Embryonic facial prominence (tissue), 1 donor: ENCODE measurements around the gene GPR18.
"Not testable (repeated sequence)": the region's sequence is repeated elsewhere in the genome, so short reads cannot be mapped to it uniquely, and the experiment has no call there.

Source experiments
- DNase-seq: peaks from one replicate; pipeline ENCODE4 v3.0.0-alpha.2; 2016; ENCODE audit errors: extremely low spot score

The GPR18 gene

DNA sequence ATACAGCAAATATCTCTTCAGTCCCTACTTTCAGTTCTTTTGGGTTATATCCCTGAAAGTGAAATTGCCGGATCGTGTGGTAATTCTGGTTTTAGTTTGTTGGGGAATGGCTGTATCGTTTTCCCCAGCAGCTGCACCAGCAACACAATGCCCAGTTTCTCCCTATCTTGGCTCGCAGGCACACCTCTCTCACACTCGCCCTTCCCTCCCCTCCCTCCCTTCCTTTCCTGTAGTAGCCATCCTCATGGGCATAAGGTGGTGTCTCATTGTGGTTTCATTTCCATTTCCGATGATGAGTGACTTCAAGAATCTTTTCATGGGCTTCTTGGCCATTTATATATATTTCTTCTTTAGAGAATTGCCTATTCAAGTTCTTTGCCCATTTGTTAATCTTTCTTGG is 8.6 kb upstream of the GPR18 start:
- no peak for DNase-seq

GRCh38 chr13:99265821-99266426 is 7.7 kb upstream of the GPR18 start:
- peak; percentile 50 for DNase-seq

GRCh38 chr13:99265162-99265800 is 7.1 kb upstream of the GPR18 start:
- DNase-seq = no peak

DNA sequence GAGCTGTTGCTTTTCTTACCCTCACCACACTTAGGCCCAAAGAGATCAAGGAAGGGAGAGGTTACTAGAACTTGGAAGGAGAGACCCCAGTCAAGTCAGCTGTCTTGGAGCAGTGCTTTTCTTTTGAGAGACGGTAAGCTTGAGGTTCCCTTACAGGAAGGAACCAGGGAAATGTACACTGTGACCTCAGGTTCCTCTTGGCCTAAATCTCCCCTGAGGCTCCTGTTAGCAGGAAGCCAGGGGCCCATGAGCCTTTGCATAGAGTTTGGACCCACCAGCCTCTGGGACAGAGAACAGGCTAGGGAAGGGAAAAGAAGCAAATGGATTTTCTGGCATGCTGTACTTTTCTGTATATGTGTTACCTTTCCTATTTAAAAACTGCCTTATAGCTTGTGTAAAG is 5.9 kb upstream of the GPR18 start:
- DNase-seq = no peak

GRCh38 chr13:99263126-99263785 is 5.1 kb upstream of the GPR18 start:
- no peak for DNase-seq

GRCh38 chr13:99261059-99261458 is 2.9 kb upstream of the GPR18 start:
- no peak for DNase-seq

DNA sequence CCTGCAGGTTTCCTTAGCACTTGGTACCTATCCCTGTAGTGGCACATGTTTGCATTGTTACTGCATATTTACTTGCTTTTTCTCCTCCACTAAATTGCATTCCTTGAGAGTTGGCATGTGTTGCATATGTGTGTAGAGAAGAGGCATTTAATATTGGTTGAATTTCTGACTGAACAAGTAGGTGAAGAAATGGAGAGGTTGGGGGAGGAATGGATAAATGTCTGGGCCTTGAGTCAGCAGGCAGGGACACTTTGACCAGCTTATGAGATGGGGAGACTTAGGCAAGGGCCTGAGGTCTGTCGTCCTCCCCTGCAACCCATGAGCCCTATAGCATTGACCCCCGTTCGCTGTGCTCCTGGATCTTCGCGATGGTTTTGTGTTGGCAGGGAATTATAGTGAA is 2.0 kb upstream of the GPR18 start:
- no peak for DNase-seq

DNA sequence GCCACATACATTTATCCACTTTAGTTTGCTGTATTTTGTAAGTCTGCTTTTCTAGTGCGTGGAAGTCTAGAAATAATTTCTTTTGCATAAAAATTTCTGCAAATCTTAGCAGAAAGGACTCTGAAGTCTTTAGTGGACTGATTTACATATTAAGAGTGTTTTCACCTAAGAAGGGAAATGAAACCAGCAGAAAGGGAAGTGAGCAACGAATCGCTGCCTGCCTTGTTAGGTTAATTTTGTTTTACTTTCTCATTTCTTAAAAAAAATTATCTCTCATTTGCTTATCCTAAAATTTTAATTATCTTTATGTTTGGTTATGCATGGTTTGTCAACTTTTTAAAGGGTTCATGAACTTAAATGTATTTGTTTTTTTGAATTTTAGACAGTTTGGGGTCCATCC is 767 bp upstream of the GPR18 start:
- no peak for DNase-seq

DNA sequence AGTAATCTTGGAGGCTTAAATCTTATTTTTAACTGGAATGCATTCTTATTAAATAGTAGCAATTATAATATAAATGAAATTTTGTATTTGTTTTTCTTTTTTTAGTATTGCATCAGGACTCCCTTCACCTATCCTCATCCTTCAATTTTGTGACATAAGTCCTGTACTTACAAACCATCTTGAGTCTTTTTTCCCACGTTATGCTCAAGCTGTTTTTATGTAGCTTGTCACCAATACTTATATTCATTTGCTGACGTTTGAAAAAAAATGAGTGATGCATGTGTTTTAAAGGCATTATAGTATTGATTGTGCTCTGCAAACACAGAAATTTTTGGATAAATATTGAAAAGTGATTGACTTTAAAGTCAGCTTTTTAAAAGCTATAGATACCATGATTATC is 888 bp downstream of the GPR18 start:
- DNase-seq = no peak

DNA sequence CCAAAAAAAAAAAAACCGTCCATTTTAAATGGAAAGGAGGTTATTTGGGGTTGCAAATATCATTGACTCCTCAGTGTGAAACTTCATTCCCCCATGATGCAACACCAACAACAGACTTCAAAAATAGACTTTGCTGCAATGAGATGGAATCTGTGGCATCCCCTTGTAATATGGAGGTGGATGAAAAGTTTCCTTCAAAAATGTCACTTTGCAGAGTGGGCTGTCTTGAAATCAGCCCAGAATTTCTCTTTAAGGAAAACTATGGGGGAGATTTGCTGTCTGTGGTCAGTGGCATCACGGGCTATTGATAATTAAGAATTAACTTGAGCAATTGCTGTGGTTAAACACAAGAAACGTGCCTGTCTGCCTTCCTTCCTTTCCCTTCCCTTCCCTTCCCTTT is 1.5 kb downstream of the GPR18 start:
- DNase-seq = no peak

DNA sequence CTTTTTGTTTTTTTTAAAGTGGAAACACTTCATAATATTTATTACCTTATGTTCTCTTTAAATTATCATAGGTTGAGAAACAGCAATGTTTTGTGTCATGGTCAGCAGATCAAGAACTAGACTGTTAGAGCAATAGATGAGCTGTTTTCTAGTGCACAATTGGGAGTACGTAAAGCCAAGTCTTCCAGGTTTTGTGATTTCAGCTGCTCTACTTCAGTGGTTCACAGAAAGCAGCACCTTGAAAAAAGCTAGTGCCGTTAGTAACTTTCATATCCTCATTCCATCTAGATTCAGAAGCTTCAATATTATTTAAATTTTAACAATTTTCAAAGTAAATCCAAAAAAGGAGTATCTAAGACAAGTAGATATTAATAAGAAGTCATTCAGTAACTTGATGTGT is 1.9 kb downstream of the GPR18 start:
- no peak for DNase-seq

GRCh38 chr13:99255271-99255670 is 2.9 kb downstream of the GPR18 start:
- no peak for DNase-seq

DNA sequence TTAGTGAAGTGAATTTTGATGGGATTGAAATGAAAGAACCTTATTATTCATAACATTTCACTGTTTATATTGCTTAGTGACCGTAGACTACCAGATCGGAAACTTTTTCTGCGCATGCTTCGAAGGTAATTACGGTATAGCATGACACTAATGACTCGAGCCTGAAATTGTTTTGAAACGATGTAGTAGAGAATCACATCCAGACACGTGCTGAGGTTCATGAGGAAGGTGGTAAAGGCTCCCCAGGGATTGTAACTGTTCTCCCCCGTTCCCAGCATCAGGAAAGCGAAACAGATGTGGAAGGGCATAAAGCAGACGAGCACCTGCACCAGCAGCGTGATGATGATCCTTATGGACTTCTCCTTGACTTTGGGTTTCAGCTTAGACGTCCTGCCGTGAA is 3.3 kb downstream of the GPR18 start:
- no peak for DNase-seq

DNA sequence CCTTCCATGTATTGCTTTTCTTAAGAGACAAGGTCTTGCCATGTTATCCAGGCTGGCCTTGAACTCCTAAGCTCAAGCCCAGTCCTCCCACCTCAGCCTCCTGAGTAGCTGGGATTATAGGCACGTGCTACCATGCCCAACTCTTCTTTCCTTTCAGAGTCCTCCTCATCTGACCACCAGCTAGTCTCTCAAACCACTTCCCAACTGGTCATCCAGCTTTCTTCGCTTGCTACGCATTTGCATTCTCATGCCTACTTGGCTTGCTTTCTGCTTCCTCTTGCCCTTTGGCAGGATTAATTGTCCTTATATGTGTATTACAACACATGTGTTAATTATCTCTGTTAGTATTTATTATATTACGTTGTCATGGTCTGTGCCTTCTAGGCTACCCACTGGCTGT is 6.3 kb downstream of the GPR18 start:
- DNase-seq = no peak

GRCh38 chr13:99250982-99251825 is 7.0 kb downstream of the GPR18 start:
- DNase-seq = no peak

DNA sequence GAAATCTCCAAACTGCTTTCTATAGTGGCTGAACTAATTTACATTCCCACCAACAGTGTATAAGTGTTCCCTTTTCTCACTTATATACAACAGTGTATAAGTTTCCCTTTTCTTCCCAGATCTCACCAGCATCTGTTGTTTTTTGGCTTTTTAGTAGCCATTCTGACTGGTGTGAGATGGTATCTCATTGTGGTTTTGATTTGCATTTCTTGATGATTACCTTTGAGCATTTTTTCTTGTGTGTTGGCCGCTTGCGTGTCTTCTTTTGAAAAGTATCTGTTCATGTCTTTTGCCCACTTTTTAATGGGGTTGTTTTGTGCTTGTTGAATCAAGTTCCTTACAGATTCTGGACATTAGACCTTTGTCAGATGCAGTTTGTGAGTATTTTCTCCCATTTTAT is 8.6 kb downstream of the GPR18 start:
- not testable (repeated sequence) for DNase-seq

DNA sequence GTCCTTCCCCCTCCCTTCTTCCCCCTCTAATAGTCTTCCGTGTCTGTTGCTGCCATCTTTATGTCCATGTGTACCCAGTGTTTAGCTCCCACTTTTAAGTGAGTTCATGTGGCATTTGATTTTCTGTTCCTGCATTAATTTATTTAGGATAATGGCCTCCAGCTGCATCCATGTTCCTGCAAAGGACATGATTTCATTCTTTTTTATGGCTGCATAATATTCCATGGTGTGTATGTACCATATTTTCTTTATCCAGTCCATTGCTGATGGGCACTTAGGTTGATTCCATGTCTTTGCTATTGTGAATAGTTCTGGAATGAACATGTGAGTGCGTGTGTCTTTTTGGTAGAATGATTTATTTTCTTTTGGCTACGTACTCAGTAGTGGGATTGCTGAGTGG is 9.0 kb downstream of the GPR18 start:
- DNase-seq = not testable (repeated sequence)

DNA sequence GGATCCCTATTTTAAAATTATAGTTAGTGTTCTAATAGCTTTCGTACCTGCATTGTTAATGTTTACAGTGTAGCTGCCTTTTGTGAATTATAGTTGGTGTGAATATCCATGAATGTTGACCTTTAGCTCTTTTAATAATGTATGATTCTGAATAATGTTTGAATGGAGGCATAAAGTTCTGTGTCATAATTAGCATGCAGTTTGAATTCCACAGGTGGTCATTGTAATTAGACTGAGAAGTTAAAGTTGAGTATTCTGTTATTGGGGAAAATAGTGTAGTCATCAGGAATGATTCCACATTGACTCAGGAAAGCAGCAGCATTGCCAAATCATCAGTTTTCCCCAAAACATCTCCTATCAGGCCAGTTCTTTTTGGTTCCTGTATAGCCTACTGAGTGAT is 12.1 kb downstream of the GPR18 start:
- DNase-seq = no peak

GRCh38 chr13:99237981-99238662 is 20.1 kb downstream of the GPR18 start:
- DNase-seq = no peak

- no peak for DNase-seq
Observed at GRCh38 chr13:99231721-99232120, 26.5 kb downstream of the GPR18 start.

- DNase-seq = no peak
Observed at GRCh38 chr13:99230991-99231390, 27.2 kb downstream of the GPR18 start.

DNA sequence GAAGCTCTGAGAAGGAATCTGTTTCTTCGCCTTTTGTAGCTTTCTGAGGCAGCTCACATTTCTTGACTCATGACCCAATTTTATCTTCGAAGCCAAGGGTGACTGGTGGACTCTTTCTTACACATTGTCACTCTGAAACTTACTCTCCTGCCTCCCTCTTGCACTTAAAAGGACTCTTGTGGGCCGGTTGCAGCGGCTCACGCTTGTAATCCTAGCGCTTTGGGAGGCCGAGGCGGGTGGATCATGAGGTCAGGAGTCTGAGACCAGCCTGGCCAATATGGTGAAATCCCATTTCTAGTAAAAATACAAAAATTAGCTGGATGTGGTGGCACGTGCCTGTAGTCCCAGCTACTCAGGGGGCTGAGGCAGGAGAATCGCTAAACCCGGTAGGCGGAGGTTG is 27.6 kb downstream of the GPR18 start:
- not testable (repeated sequence) for DNase-seq
